Neural progenitor cell (in vitro differentiated cells): Measurements from ENCODE around the gene GDF7. TPM values are rescaled to one million over a fixed set of nuclear protein-coding genes. Genes with fewer than 3 reads are reported as not detected.

Source experiments
- DNase-seq: peaks from one replicate; pipeline ENCODE4 v3.0.0-alpha.2; 2016; ENCODE audit warnings: low spot score
- H2AFZ ChIP-seq: fragments of 200-600 bp; sonication (generic); replicated peaks from 2 replicates; pipeline ENCODE4 v1.6.1; 2016; ENCODE audit warnings: antibody characterized with exemption
- H3F3A ChIP-seq: fragments of 200-600 bp; sonication (generic); 2 replicates; pipeline ENCODE4 v1.6.1; 2016; ENCODE audit warnings: antibody characterized with exemption, low read depth
- H3K27ac ChIP-seq: fragments of 200-600 bp; sonication (generic); 2 replicates; pipeline ENCODE4 v1.5.1; 2016; ENCODE audit warnings: mild to moderate bottlenecking
- H3K27me3 ChIP-seq: fragments of 200-600 bp; sonication (generic); 2 replicates; pipeline ENCODE4 v1.6.1; 2016; ENCODE audit warnings: mild to moderate bottlenecking, moderate library complexity
- H3K36me3 ChIP-seq: fragments of 200-600 bp; sonication (generic); 2 replicates; pipeline ENCODE4 v1.5.1; 2016
- H3K4me1 ChIP-seq: fragments of 200-600 bp; sonication (generic); 2 replicates; pipeline ENCODE4 v1.6.1; 2016; ENCODE audit warnings: mixed run types
- H3K4me2 ChIP-seq: fragments of 200-600 bp; sonication (generic); 2 replicates; pipeline ENCODE4 v1.6.1; 2016
- H3K4me3 ChIP-seq: fragments of 200-600 bp; sonication (generic); 2 replicates; pipeline ENCODE4 v1.5.1; 2016
- H3K79me2 ChIP-seq: fragments of 200-600 bp; sonication (generic); 2 replicates; pipeline ENCODE4 v1.6.1; 2016; ENCODE audit warnings: low read depth
- H3K9ac ChIP-seq: fragments of 200-600 bp; sonication (generic); 2 replicates; pipeline ENCODE4 v1.6.1; 2016
- H3K9me3 ChIP-seq: fragments of 200-600 bp; sonication (generic); 2 replicates; pipeline ENCODE4 v1.5.1; 2016; ENCODE audit warnings: low read depth
- H4K20me1 ChIP-seq: fragments of 200-600 bp; sonication (generic); 2 replicates; pipeline ENCODE4 v1.6.1; 2016; ENCODE audit warnings: low read depth
- H3K27ac Mint-ChIP-seq: 3 replicates; pipeline ENCODE4 v1.8.0; 2021; ENCODE audit warnings: mixed read lengths
- H3K27me3 Mint-ChIP-seq: 2 replicates; pipeline ENCODE4 v1.8.0; 2022; ENCODE audit warnings: low read depth, mild to moderate bottlenecking, inconsistent platforms, moderate library complexity, mixed read lengths; ENCODE audit not compliant: insufficient read depth
- H3K36me3 Mint-ChIP-seq: 3 replicates; pipeline ENCODE4 v1.8.0; 2021; ENCODE audit warnings: mixed read lengths
- H3K4me1 Mint-ChIP-seq: 3 replicates; pipeline ENCODE4 v1.8.0; 2021; ENCODE audit warnings: mixed read lengths
- H3K4me3 Mint-ChIP-seq: 3 replicates; pipeline ENCODE4 v1.8.0; 2021; ENCODE audit warnings: mild to moderate bottlenecking, moderate library complexity, mixed read lengths
- H3K9me3 Mint-ChIP-seq: 3 replicates; pipeline ENCODE4 v1.8.0; 2020; ENCODE audit warnings: mixed read lengths
- EZH2 ChIP-seq: fragments of 200-600 bp; sonication (generic); IDR thresholded peaks from 2 replicates; pipeline ENCODE4 v1.6.1; 2017; ENCODE audit warnings: antibody characterized with exemption, mild to moderate bottlenecking, moderate library complexity
- EZH2phosphoT487 ChIP-seq: fragments of 200-600 bp; sonication (generic); IDR thresholded peaks from 2 replicates; pipeline ENCODE4 v1.6.1; 2017; ENCODE audit warnings: antibody characterized with exemption
- total RNA-seq: library from RNA; depleted of rRNA; stranded (reverse); fragments of >200 nt; gene quantifications from 2 replicates; pipeline ENCODE4 v1.2.3, GENCODE V29; 2015; ENCODE audit warnings: low replicate concordance
- TF ChIP-seq, protein P1 (sequence below): fragments of 200-600 bp; sonication (generic); IDR thresholded peaks from 2 replicates; pipeline ENCODE4 v1.5.1; 2017; ENCODE audit warnings: antibody characterized with exemption, mild to moderate bottlenecking

GDF7 gene
- total RNA-seq, 1 donor from 2014 or later = not detected

DNA sequence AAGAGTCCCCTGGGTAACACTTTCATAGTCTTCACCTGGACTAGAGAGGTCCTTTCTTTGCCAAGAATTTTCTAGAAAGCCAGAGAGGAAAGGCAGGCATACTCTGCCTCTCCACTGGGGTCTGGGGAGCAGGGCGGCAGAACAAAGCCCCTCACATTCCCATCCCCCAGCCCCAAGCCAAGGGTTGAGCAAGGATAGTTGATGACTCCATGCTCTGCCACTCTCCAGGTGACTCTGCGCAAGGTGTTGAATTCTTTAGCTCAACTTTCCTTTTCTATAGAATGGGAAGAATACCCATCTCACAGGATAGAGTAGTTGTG lies 2.9 kb upstream of the GDF7 start:
- peaks cover 100% of the 10 kb centered on the region for H3K27me3 ChIP-seq
- Mint-ChIP-seq H3K4me1 (peaks cover 39% of the 10 kb centered on the region), H3K27ac (no peak overlapping the region), H3K4me3 (peak overlapping the region; percentile 91), H3K36me3 (peaks cover 3% of the 10 kb centered on the region), H3K9me3 (no peaks in the 10 kb centered on the region), H3K27me3 (peaks cover 59% of the 10 kb centered on the region)
- no peak for DNase-seq
- no peaks in the 10 kb centered on the region for H3K9me3 ChIP-seq
- H3K79me2 ChIP-seq = no peaks in the 10 kb centered on the region
- H2AFZ ChIP-seq = no peak overlapping the region
- H3K9ac ChIP-seq = no peak overlapping the region
- peaks cover 13% of the 10 kb centered on the region for H3K4me1 ChIP-seq
- no peak overlapping the region for H3K4me3 ChIP-seq
- H4K20me1 ChIP-seq = peaks cover 37% of the 10 kb centered on the region
- no peaks in the 10 kb centered on the region for H3F3A ChIP-seq
- no peak overlapping the region for H3K4me2 ChIP-seq
- no peaks in the 10 kb centered on the region for H3K36me3 ChIP-seq
- no peak overlapping the region for H3K27ac ChIP-seq
- TF ChIP-seq, protein P1, sequence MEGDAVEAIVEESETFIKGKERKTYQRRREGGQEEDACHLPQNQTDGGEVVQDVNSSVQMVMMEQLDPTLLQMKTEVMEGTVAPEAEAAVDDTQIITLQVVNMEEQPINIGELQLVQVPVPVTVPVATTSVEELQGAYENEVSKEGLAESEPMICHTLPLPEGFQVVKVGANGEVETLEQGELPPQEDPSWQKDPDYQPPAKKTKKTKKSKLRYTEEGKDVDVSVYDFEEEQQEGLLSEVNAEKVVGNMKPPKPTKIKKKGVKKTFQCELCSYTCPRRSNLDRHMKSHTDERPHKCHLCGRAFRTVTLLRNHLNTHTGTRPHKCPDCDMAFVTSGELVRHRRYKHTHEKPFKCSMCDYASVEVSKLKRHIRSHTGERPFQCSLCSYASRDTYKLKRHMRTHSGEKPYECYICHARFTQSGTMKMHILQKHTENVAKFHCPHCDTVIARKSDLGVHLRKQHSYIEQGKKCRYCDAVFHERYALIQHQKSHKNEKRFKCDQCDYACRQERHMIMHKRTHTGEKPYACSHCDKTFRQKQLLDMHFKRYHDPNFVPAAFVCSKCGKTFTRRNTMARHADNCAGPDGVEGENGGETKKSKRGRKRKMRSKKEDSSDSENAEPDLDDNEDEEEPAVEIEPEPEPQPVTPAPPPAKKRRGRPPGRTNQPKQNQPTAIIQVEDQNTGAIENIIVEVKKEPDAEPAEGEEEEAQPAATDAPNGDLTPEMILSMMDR = no peak
- TF ChIP-seq EZH2 (no peak), EZH2phosphoT487 (no peak)

DNA sequence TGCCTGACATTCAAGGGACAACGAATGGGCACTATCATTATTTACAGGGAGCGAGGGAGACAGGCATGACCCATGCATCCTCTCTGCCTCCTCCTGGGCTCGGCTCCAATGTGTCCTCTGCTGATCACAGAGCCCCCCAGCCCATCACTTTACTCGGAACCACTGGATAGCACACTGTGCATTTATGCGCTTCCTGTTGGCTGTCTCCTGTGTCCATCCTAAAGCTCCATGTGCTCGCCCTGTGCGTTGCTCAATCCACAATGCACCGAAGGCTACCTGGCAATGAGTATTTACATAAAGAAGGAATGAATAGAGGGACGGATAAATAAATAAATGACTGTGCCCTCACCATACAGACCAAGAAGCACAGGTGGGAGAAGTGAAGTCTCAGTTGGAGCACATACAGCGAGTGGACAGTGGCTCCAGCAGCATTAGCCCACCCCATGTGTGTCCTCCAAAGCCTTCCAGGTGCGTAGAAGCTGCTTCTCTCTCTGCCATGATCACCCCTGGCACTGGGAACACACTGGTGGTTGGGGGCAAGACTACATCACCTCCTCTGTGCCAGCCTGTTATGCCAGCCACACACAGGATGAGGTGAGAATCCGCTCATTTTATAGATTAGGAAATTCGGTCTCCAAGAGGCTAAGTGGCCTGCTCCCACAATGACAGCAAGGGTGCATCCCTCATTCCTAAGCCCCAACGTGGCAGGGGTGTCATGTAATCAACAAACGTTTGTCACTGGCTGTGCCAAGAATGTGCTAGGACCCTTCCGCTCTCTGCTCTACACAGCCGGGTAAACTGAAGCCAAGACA lies 2.3 kb upstream of the GDF7 start:
- Histone ChIP-seq H3K79me2 (no peaks in the 10 kb centered on the region), H3K4me2 (peak overlapping the region; percentile 88), H3K4me3 (no peak overlapping the region), H4K20me1 (peaks cover 43% of the 10 kb centered on the region), H3K27me3 (peaks cover 100% of the 10 kb centered on the region), H3K9ac (no peak overlapping the region), H3K9me3 (no peaks in the 10 kb centered on the region), H3K36me3 (no peaks in the 10 kb centered on the region), H3K27ac (no peak overlapping the region), H3K4me1 (peaks cover 18% of the 10 kb centered on the region), H2AFZ (no peak overlapping the region), H3F3A (no peaks in the 10 kb centered on the region)
- Mint-ChIP-seq H3K9me3 (no peaks in the 10 kb centered on the region), H3K27me3 (peaks cover 65% of the 10 kb centered on the region), H3K36me3 (peaks cover 3% of the 10 kb centered on the region), H3K4me1 (peaks cover 40% of the 10 kb centered on the region), H3K4me3 (peak overlapping the region; percentile 91), H3K27ac (no peak overlapping the region)
- TF ChIP-seq EZH2 = no peak
- TF ChIP-seq, protein P1 = no peak
- DNase-seq = no peak

DNA sequence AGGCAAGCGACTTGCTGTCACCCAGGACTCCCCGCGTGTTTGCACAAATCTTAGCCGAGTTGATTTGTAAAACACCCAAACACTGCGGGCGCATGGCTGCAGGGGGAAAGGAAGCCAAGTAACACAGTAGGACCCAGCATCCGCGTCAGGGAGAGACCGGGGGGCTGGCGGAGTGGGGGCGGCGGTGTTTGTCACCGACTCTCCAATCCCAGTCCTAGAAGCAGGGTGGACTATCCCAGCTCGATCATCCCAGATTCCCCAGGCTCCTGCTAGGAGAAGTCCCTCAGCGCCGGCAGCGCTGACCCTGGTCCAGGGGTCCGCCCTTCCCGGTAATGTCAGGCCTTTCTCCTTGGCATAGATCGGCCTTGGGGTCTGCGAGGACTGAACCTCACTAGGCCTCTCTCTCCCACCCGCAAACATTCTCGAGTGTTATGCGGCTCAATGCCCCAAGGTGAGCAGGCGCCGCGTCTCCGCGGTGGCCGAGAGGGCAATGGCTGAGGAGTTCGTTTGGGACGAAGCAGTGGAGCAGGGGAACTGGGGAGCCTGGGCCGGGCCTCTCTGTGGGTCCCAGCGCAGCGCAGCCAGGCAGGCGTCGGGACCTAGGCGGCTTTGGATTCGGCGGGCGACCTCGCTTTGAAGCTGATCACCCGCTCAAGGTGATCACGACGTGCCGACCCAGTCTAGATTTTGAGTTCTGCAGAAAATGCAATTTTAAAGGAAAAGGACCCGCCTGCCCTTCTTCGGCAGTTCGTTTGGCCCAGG lies 1.5 kb upstream of the GDF7 start:
- H3K4me3 Mint-ChIP-seq = peak overlapping the region; percentile 91
- Histone ChIP-seq H3K36me3 (no peaks in the 10 kb centered on the region), H3K9ac (no peak overlapping the region), H3K4me3 (peak overlapping the region; percentile 50), H2AFZ (peak overlapping the region; percentile 91), H3F3A (peaks cover 4% of the 10 kb centered on the region), H3K79me2 (no peaks in the 10 kb centered on the region), H3K9me3 (no peaks in the 10 kb centered on the region), H3K27ac (no peak overlapping the region), H3K27me3 (peaks cover 100% of the 10 kb centered on the region), H3K4me1 (peaks cover 18% of the 10 kb centered on the region), H3K4me2 (peak overlapping the region; percentile 88), H4K20me1 (peaks cover 51% of the 10 kb centered on the region)
- no peak overlapping the region for H3K27ac Mint-ChIP-seq
- TF ChIP-seq, protein P1 = no peak
- no peak for TF ChIP-seq EZH2phosphoT487
- TF ChIP-seq EZH2 = no peak
- peak; percentile 43 for DNase-seq
- peaks cover 3% of the 10 kb centered on the region for H3K36me3 Mint-ChIP-seq
- peaks cover 44% of the 10 kb centered on the region for H3K4me1 Mint-ChIP-seq
- no peaks in the 10 kb centered on the region for H3K9me3 Mint-ChIP-seq
- peaks cover 72% of the 10 kb centered on the region for H3K27me3 Mint-ChIP-seq
